Hepatocyte (in vitro differentiated cells): Measurements from ENCODE around the gene CCDC102B.

ENCODE experiments used
- CTCF ChIP-seq: fragments of 200-600 bp; sonication (generic); IDR thresholded peaks from 2 replicates; pipeline ENCODE4 v1.5.1; 2016; ENCODE audit warnings: antibody characterized with exemption, mild to moderate bottlenecking; ENCODE audit not compliant: poor library complexity
- EZH2 ChIP-seq: fragments of 200-600 bp; sonication (generic); IDR thresholded peaks from 2 replicates; pipeline ENCODE4 v1.6.1; 2016; ENCODE audit warnings: antibody characterized with exemption, mild to moderate bottlenecking, borderline replicate concordance
- EZH2phosphoT487 ChIP-seq: fragments of 200-600 bp; sonication (generic); IDR thresholded peaks from one replicate; pipeline ENCODE4 v1.6.1; 2018; ENCODE audit warnings: antibody characterized with exemption, mild to moderate bottlenecking, low read depth, moderate library complexity; ENCODE audit not compliant: unreplicated experiment, severe bottlenecking

GRCh38 chr18:68925268-68925667, 127.4 kb downstream of the CCDC102B start:
- peak; percentile 49 for TF ChIP-seq CTCF
- no peak for TF ChIP-seq EZH2
- no peak for TF ChIP-seq EZH2phosphoT487
